AG10803 (cell line): Measurements from ENCODE around the gene SUPT6H.
"Not testable (repeated sequence)": the region's sequence is repeated elsewhere in the genome, so short reads cannot be mapped to it uniquely, and the experiment has no call there.

Source experiments
- DNase-seq: peaks from one replicate; pipeline ENCODE4 v3.0.0; 2010; ENCODE audit warnings: low read depth
- H3K4me3 ChIP-seq: 2 replicates; pipeline ENCODE4 v1.5.1; 2011; ENCODE audit warnings: mild to moderate bottlenecking, low read length, control low read depth
- CTCF ChIP-seq: conservative IDR thresholded peaks from 2 replicates; pipeline ENCODE4 v1.5.1; 2011; ENCODE audit warnings: mild to moderate bottlenecking, low read length, control low read depth, inconsistent platforms

Gene SUPT6H

DNA sequence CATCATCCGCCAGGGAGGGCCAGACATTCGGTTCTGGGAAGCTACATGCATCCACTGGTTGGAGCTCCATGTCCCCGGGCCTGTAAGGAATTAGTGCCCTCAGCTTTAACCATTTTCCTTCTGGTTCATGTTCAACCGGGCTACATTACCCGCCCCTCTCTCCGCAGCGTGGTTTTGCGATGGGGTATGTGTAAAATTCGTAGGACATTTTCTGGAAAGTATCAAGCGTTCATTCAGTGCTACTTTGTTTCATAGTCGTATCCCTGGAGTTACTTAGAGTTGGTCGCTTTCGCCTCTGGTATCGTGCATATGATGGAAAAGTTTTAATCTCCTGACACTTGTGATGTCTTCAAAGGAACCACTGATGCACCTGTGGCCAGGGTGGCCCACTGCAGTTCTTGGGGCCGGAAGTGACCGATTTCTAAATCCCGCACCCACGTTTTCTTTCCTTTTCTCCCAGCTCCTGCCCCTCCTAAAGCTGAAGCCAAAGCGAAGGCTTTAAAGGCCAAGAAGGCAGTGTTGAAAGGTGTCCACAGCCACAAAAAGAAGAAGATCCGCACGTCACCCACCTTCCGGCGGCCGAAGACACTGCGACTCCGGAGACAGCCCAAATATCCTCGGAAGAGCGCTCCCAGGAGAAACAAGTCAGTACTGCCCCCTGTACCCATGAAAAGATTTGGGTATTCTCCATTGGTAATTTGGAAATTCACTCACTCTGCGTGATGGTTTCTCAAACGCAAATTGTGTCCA, 58.4 kb downstream of the SUPT6H start:
- DNase-seq: no peak

GRCh38 chr17:28720997-28721329, 59.0 kb downstream of the SUPT6H start:
- DNase-seq: not testable (repeated sequence)
- H3K4me3 ChIP-seq: peak overlapping the region; percentile 94

More for the DNA sequence above, 58.4 kb downstream of the SUPT6H start:
- H3K4me3 ChIP-seq: peak overlapping the region; percentile 94
- TF ChIP-seq CTCF: no peak; the same call in none of the 2 replicates

- H3K4me3 ChIP-seq: no peak overlapping the region
- no peak for TF ChIP-seq CTCF
- no peak for DNase-seq
These were observed 60.6 kb downstream of the SUPT6H start for GRCh38 chr17:28722417-28723158.

DNA sequence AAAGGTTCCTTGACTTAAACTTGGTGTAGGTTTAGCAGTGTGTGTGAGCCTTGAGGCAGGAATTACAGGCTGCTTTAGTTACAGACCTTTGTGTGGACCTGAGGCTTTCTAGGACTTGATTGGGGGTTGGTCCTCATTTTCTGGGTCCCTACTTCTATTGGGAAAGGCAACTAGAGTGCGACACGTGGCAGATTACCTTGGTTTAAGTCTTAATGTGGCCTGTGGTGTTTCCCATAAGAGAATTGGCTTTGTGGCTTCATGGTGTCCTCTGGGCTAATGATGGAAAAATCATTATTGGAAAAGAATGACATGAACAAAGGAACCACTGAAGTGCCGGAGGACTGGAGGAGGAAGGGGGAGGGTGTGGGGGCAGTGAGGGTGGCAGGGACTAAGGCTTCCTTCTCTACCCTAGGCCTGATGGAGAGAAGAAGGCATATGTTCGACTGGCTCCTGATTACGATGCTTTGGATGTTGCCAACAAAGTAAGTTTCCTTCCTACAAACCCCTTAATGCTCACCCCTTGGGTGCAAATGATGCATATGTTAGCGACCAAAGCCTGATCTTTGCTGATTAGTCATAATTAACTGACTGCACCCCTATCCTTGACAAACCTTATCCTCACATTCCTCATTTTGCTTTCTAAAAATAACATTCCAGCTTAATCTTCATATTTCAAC, 61.3 kb downstream of the SUPT6H start:
- DNase-seq: no peak
- no peak for TF ChIP-seq CTCF
- H3K4me3 ChIP-seq: no peak overlapping the region

DNA sequence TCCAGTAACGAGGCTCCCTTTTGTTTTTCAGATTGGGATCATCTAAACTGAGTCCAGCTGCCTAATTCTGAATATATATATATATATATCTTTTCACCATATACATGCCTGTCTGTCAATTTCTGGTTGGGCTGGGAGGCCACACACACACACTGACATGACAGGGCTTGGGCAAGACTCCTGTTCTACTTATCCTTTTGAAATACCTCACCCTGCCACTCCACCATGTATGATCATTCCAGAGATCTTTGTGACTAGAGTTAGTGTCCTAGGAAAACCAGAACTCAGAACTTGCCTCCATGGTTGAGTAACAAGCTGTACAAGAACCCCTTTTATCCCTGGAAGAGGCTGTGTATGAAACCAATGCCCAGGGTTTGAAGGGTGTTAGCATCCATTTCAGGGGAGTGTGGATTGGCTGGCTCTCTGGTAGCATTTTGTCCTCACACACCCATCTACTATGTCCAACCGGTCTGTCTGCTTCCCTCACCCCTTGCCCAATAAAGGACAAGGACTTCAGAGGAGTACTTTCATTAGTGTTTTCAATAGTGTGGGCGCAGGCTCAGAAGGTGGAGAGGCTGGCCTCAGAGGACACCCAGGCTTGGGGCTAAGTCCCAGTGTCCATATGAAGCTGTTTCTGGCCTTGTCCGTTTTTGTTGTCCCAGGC, 62.0 kb downstream of the SUPT6H start:
- H3K4me3 ChIP-seq, DNase-seq: not testable (repeated sequence)

- no peak for DNase-seq
- H3K4me3 ChIP-seq: peak overlapping the region; percentile 80; the same call in 1 of the 2 replicates
- no peak for TF ChIP-seq CTCF
These were observed 62.6 kb downstream of the SUPT6H start for GRCh38 chr17:28724500-28725165.

DNA sequence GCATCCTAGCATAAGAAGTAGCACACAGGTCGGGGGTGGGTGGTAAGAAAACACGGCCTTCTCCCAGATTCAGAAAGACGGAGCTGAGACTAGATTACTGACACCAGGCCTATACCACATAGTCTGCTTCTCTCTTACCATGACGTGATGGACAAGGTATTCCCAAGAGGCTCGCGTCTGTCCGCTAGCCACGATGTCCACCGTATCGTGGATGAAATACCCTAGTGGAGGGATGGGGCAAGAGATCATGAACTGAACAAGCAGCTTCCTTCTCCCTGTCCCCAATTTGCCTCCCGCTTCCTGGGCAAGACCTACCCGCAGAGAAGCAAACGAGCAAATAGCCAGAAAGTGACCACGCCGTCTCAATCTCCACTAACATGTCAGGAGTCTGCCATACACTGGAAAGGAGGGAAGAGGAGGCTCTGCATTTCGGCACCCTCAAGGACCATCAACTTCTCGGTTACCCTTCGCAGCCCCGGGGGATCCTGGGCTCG, 63.2 kb downstream of the SUPT6H start:
- H3K4me3 ChIP-seq: peak overlapping the region; percentile 80
- peak; percentile 16 for TF ChIP-seq CTCF
- peak; percentile 54 for DNase-seq
